K562 (cell line): Measurements from ENCODE around the gene PSMA4. TPM values are rescaled to one million over a fixed set of nuclear protein-coding genes. Genes with fewer than 3 reads are reported as not detected.
A peak's percentile ranks its signal among the peaks of the same experiment; 100 is the strongest.

Experiments
- ATAC-seq: fragments of 200-7000 bp; cut with Tn5 transposase; 3 replicates; pipeline ENCODE4 v1.9.1; 2020; ENCODE audit warnings: moderate library complexity
- BruUV-seq: library from RNA; stranded (reverse); fragments of 400-500 nt; replicated peaks from 2 replicates; lab custom pipeline; 2021; lab: Mats Ljungman, UMichigan
- CTCF ChIA-PET: fragments of 300-600 bp; formaldehyde crosslinking; extraction: SDS; loops from one replicate; lab custom pipeline; 2021; ENCODE audit warnings: low intra/inter-chr PET ratio; lab: Yijun Ruan, JAX
- POLR2A ChIA-PET: fragments of 300-600, 350-650 bp; sonication (Branson Sonifier 250); formaldehyde crosslinking; extraction: SDS; loops from one replicate; lab custom pipeline; 2021; ENCODE audit warnings: antibody characterized with exemption, inconsistent platforms; lab: Yijun Ruan, JAX
- DNase-seq, 4 experiments: peaks; one replicate each; pipeline versions ENCODE4 v3.0.0 to v3.0.0-alpha.2; 2011 to 2018; ENCODE audit warnings: low spot score in 3 of 4, mixed read lengths in 3 of 4; ENCODE audit errors: extremely low read depth in 1 of 4
- FAIRE-seq: peaks from 2 replicates; lab custom pipeline; 2011; peaks lifted over from hg19 to GRCh38; lab: Jason Lieb, UNC
- H2AFZ ChIP-seq: 2 replicates; pipeline ENCODE4 v1.6.0; 2011; ENCODE audit warnings: low read depth, low read length, control low read depth, inconsistent platforms
- H3K27ac ChIP-seq: fragments of 200-600 bp; 3 replicates; pipeline ENCODE4 v1.8.0; 2011; ENCODE audit warnings: low read depth, mild to moderate bottlenecking, control low read depth, inconsistent platforms, low read length, moderate library complexity, mixed read lengths; ENCODE audit errors: extremely low read depth
- H3K27me3 ChIP-seq, 2 experiments: fragments of 300-600 bp in 1 of 2; 2 replicates in 1 of 2; 3 replicates in 1 of 2; pipeline versions ENCODE4 v1.6.0 to v1.8.0; 2011; ENCODE audit warnings: inconsistent platforms in 2 of 2, low read length in 2 of 2, mild to moderate bottlenecking in 1 of 2, mixed read lengths in 1 of 2, moderate library complexity in 1 of 2; ENCODE audit not compliant: control insufficient read depth in 2 of 2, insufficient read depth in 2 of 2
- H3K36me3 ChIP-seq: fragments of 300-600 bp; 3 replicates; pipeline ENCODE4 v1.8.0; 2011; ENCODE audit warnings: mild to moderate bottlenecking, low read length, inconsistent platforms; ENCODE audit not compliant: control insufficient read depth, insufficient read depth
- H3K4me1 ChIP-seq, 2 experiments: fragments of 200-600 bp in 1 of 2; replicated peaks in 1 of 2; 2 replicates in 1 of 2; 3 replicates in 1 of 2; pipeline versions ENCODE4 v1.5.1 to v1.8.0; 2011; ENCODE audit warnings: inconsistent platforms in 2 of 2, low read length in 2 of 2, mild to moderate bottlenecking in 1 of 2, mixed read lengths in 1 of 2, moderate library complexity in 1 of 2; ENCODE audit not compliant: control insufficient read depth in 2 of 2, insufficient read depth in 2 of 2
- H3K4me2 ChIP-seq: 2 replicates; pipeline ENCODE4 v1.6.1; 2011; ENCODE audit warnings: low read length, control low read depth, inconsistent platforms, mixed read lengths; ENCODE audit not compliant: insufficient read depth
- H3K4me3 ChIP-seq: fragments of 200-600 bp; sonication (generic), shearing (Covaris generic); 2 replicates; pipeline ENCODE4 v1.5.1; 2016; ENCODE audit warnings: control low read depth, inconsistent platforms
- H3K79me2 ChIP-seq: fragments of 200-600 bp; 3 replicates; pipeline ENCODE4 v1.8.0; 2011; ENCODE audit warnings: low read length, inconsistent platforms; ENCODE audit not compliant: control insufficient read depth, insufficient read depth
- H3K9ac ChIP-seq, 2 experiments: 2 replicates each; pipeline versions ENCODE4 v1.6.0 to v1.6.1; 2011; ENCODE audit warnings: low read depth in 2 of 2, low read length in 2 of 2, control low read depth in 1 of 2, inconsistent platforms in 1 of 2, mild to moderate bottlenecking in 1 of 2, mixed read lengths in 1 of 2; ENCODE audit not compliant: insufficient read depth in 1 of 2
- H3K9me1 ChIP-seq: one replicate; pipeline ENCODE4 v1.6.0; 2011; ENCODE audit warnings: inconsistent platforms, mild to moderate bottlenecking, low read length, moderate library complexity; ENCODE audit not compliant: control insufficient read depth, insufficient read depth
- H3K9me3 ChIP-seq: replicated peaks from 2 replicates; pipeline ENCODE4 v1.5.1; 2011; ENCODE audit warnings: low read depth, low read length, inconsistent platforms; ENCODE audit not compliant: control insufficient read depth, insufficient read depth
- H4K20me1 ChIP-seq: replicated peaks from 2 replicates; pipeline ENCODE4 v1.6.1; 2011; ENCODE audit warnings: low read length, inconsistent platforms, mixed read lengths; ENCODE audit not compliant: control insufficient read depth, insufficient read depth
- ATF1 ChIP-seq, 2 experiments: fragments of 450-650 bp in 1 of 2; IDR thresholded peaks; 2 replicates each; pipeline ENCODE4 v1.6.1; 2016; ENCODE audit warnings: missing compliant biosample characterization in 1 of 2, missing genetic modification characterization in 1 of 2
- CREM ChIP-seq: IDR thresholded peaks from 2 replicates; pipeline ENCODE4 v1.6.1; 2014; ENCODE audit warnings: antibody characterized with exemption, low read depth
- E2F3 ChIP-seq: fragments of 250-450 bp; sonication (Bioruptor Pico); IDR thresholded peaks from 2 replicates; pipeline ENCODE4 v1.4.0; 2020; ENCODE audit warnings: mild to moderate bottlenecking
- ETV1 ChIP-seq: fragments of 450-650 bp; conservative IDR thresholded peaks from 2 replicates; pipeline ENCODE4 v1.6.1; 2016; ENCODE audit warnings: missing genetic modification characterization, control low read depth, low read depth, missing compliant biosample characterization
- NR1H2 ChIP-seq: sonication (generic); formaldehyde crosslinking; IDR thresholded peaks from 2 replicates; pipeline ENCODE4 v1.4.0; 2020; ENCODE audit warnings: mild to moderate bottlenecking, missing genetic modification reagents
- PHB2 ChIP-seq: fragments of 450-650 bp; IDR thresholded peaks from 2 replicates; pipeline ENCODE4 v1.6.1; 2017; ENCODE audit warnings: low read depth
- POLR2AphosphoS2 ChIP-seq: IDR thresholded peaks from 2 replicates; pipeline ENCODE4 v1.6.1; 2012; ENCODE audit warnings: low read length, improper control_type of control experiment
- RBBP5 ChIP-seq: fragments of 200-600 bp; sonication (generic); IDR thresholded peaks from 2 replicates; pipeline ENCODE4 v1.6.1; 2012; ENCODE audit warnings: borderline replicate concordance, mild to moderate bottlenecking, low read length, control low read depth, inconsistent platforms; ENCODE audit not compliant: insufficient read depth, poor library complexity, severe bottlenecking
- TRIM24 ChIP-seq, 2 experiments: fragments of 450-650 bp; IDR thresholded peaks; 2 replicates each; pipeline ENCODE4 v1.6.1; 2016
- ZC3H11A ChIP-seq: IDR thresholded peaks from 2 replicates; pipeline ENCODE4 v1.6.1; 2012; ENCODE audit warnings: low read depth, low read length, improper control_type of control experiment
- ZC3H8 ChIP-seq: fragments of 450-650 bp; IDR thresholded peaks from 2 replicates; pipeline ENCODE4 v1.6.1; 2017
- ZNF174 ChIP-seq: fragments of 250-450 bp; sonication (Bioruptor Pico); IDR thresholded peaks from 2 replicates; pipeline ENCODE4 v1.4.0; 2020; ENCODE audit warnings: mild to moderate bottlenecking
- ZNF311 ChIP-seq: fragments of 250-450 bp; sonication (Bioruptor Pico); IDR thresholded peaks from 2 replicates; pipeline ENCODE4 v1.4.0; 2020; ENCODE audit warnings: mild to moderate bottlenecking, moderate library complexity
- ZNF77 ChIP-seq: fragments of 250-450 bp; sonication (Bioruptor Pico); IDR thresholded peaks from 2 replicates; pipeline ENCODE4 v1.5.0; 2020
- WGBS: fragments of 100-300 bp; shearing (Covaris generic); methylation state at CpG from one replicate; pipeline ENCODE4 v1.1.6; 2016; ENCODE audit warnings: low coverage, mixed read lengths; ENCODE audit not compliant: insufficient coverage; ENCODE audit errors: missing lambda C conversion rate; 5-methylcytosine and 5-hydroxymethylcytosine counted together
- in situ Hi-C: fragments of 300-500 bp; cut with MboI; formaldehyde crosslinking; loops from 4 replicates; pipeline ENCODE4 v1.15.0; 2018; ENCODE audit warnings: inconsistent platforms, mixed read lengths
- intact Hi-C: fragments of 100-400 bp; cut with micrococcal nuclease; formaldehyde crosslinking; loops from 2 replicates; pipeline ENCODE4 v1.14.2; 2022
- polyA plus RNA-seq, 8 experiments: library from polyadenylated mRNA; depleted of rRNA in 4 of 8; stranded (reverse) in 5 of 8; unstranded in 3 of 8; fragments of >200 nt; fragmentation: Nextera tagmentation in 2 of 8; fragmentation: Illumina TruSeq in 1 of 8; extraction: Ambion mirVana in 2 of 8; extraction: Trizol in 1 of 8; gene quantifications; 2 replicates each; pipeline versions ENCODE4 v1.2.1 to v1.2.3, GENCODE V29; 2011 to 2014; ENCODE audit warnings: inconsistent platforms in 1 of 8, missing spikeins in 1 of 8
- total RNA-seq, 7 experiments: library from RNA; depleted of rRNA in 6 of 7; stranded (reverse); fragments of >200 nt in 6 of 7; fragmentation: Illumina TruSeq in 2 of 7; extraction: Trizol in 2 of 7; gene quantifications; 2 replicates each; pipeline versions ENCODE4 v1.2.1 to v1.2.3, GENCODE V29; 2011 to 2021; ENCODE audit warnings: low replicate concordance in 1 of 7
- TF ChIP-seq, protein P1 (sequence below): sonication (generic); formaldehyde crosslinking; IDR thresholded peaks from 2 replicates; pipeline ENCODE4 v1.8.0; 2022; ENCODE audit warnings: missing genetic modification reagents, mild to moderate bottlenecking, moderate library complexity, borderline replicate concordance

PSMA4 gene
- total and polyA plus RNA-seq, 9 of the 15 experiments (the other 6 are each of a cell fraction or from before 2014, with no cell fraction given): 304 to 1,857 (median 666) TPM

DNA sequence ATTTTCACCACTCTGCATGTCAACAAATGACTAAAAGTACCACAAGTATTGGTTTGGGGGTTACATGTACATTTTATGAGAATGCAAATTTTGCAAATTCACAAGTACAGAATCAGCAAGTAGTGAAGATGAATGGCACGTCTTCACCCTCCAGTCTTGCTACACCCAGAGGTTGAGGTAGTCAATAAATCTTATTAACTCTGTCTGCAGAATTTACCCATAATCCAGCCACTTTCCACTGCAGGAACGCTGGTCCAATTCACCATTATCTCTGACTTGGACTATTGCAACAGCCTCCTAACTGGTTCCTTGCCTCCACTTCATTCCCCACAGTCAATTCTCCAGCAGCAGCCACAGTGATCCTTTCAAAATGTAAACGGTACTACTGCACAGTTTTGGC is 10.6 kb downstream of the PSMA4 start:
- 38% methylated on average over 3 of the region's 3 CpGs for WGBS
- no peaks in the 10 kb centered on the region for H3K4me1 ChIP-seq
- H3K4me2 ChIP-seq: no peak overlapping the region
- TF ChIP-seq POLR2AphosphoS2: peak; percentile 40; the same call in 1 of the 2 replicates
- TF ChIP-seq ZC3H11A: no peak
- H3K36me3 ChIP-seq: peaks cover 55% of the 10 kb centered on the region; the same call in 2 of the 3 replicates
- POLR2A ChIA-PET: interaction anchor here (3.1 to 8.1 kb wide), 2 partner anchors 10 to 15 kb away, joined by 22 to 62 read pairs; partner anchors contain the start of genes CHRNA5 and PSMA4
- peak; percentile 24 for ATAC-seq
- intact Hi-C loops (no loop called here), in situ Hi-C loops (no loop called here)
- FAIRE-seq: no peak
- CTCF ChIA-PET: no interaction called here
- no peaks in the 10 kb centered on the region for H3K79me2 ChIP-seq
- no peaks in the 10 kb centered on the region for H3K27me3 ChIP-seq
- DNase-seq: no peak
- no peak overlapping the region for H3K9ac ChIP-seq
- no peaks in the 10 kb centered on the region for H3K9me1 ChIP-seq
- no peaks in the 10 kb centered on the region for H4K20me1 ChIP-seq
- no peak overlapping the region for H3K27ac ChIP-seq
- H3K9me3 ChIP-seq: no peaks in the 10 kb centered on the region
- no TSS peak for BruUV-seq
- H2AFZ ChIP-seq: no peak overlapping the region
- H3K4me3 ChIP-seq: no peak overlapping the region

DNA sequence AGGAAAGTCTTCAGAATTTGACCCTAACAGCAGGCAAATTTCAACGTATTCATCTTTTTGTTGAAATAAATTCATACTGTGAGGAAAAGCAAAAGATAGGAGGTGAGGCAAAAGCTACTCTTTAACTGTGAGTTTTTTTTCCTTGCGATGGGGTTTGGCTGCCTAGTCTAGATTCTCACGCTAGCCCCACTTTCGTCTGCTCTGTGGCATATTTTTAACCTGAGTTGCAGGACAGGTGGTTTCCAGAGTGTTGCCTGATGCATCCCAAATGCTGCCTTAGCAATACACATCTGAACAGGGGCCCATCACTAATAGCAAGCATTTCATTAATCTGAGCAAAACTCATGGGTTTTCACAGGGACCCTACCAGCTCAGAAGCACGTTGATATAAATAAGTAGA is 11.7 kb downstream of the PSMA4 start:
- no peak for DNase-seq
- ATAC-seq: no peak
- WGBS: 56% methylated on average over 5 of the region's 5 CpGs
- FAIRE-seq: no peak
- no peaks in the 10 kb centered on the region for H3K79me2 ChIP-seq
- no peaks in the 10 kb centered on the region for H3K27me3 ChIP-seq
- no peaks in the 10 kb centered on the region for H4K20me1 ChIP-seq
- no peak overlapping the region for H2AFZ ChIP-seq
- no peaks in the 10 kb centered on the region for H3K9me1 ChIP-seq
- in situ Hi-C loops: no loop called here
- ChIA-PET POLR2A (interaction anchor here (0.6 to 8.1 kb wide), 3 partner anchors 11 to 915 kb away, joined by 3 to 62 read pairs (median 22); partner anchors contain the start of genes CHRNA5 and PSMA4), CTCF (no interaction called here)
- H3K9me3 ChIP-seq: no peaks in the 10 kb centered on the region
- H3K36me3 ChIP-seq: peaks cover 44% of the 10 kb centered on the region; the same call in 2 of the 3 replicates
- no peak overlapping the region for H3K9ac ChIP-seq
- H3K4me2 ChIP-seq: no peak overlapping the region
- no peak overlapping the region for H3K27ac ChIP-seq
- TF ChIP-seq E2F3 (CRISPR knock-in tag): no peak
- TF ChIP-seq, protein P1, sequence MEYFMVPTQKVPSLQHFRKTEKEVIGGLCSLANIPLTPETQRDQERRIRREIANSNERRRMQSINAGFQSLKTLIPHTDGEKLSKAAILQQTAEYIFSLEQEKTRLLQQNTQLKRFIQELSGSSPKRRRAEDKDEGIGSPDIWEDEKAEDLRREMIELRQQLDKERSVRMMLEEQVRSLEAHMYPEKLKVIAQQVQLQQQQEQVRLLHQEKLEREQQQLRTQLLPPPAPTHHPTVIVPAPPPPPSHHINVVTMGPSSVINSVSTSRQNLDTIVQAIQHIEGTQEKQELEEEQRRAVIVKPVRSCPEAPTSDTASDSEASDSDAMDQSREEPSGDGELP (CRISPR knock-in tag): no peak
- no peak for TF ChIP-seq ZC3H8
- no peak for TF ChIP-seq ZNF311 (CRISPR knock-in tag)
- TF ChIP-seq CREM: no peak
- TF ChIP-seq RBBP5: no peak
- TF ChIP-seq ATF1 (CRISPR knock-in tag; IDR thresholded peaks at IDR 0.05): no peak
- no peak for TF ChIP-seq ATF1 (tag; IDR thresholded peaks at IDR 0.05)
- no peak for TF ChIP-seq ZNF77
- TF ChIP-seq PHB2: no peak
- no peak for TF ChIP-seq NR1H2 (CRISPR knock-in tag)
- no peak for TF ChIP-seq TRIM24 (IDR thresholded peaks at IDR 0.05)
- no peak for TF ChIP-seq ZNF174
- no peak for TF ChIP-seq ETV1
- no peaks in the 10 kb centered on the region for H3K4me1 ChIP-seq
- no peak overlapping the region for H3K4me3 ChIP-seq
- intact Hi-C loops: no loop called here
- no TSS peak for BruUV-seq
